GM12874 (cell line): Measurements from ENCODE around the gene KCNK1.

ENCODE experiments used
- CTCF ChIP-seq: IDR thresholded peaks from 2 replicates; pipeline ENCODE4 v1.5.1; 2011; ENCODE audit warnings: low read depth, mild to moderate bottlenecking, control low read depth, low read length, moderate library complexity; ENCODE audit not compliant: insufficient read depth

KCNK1 gene

DNA sequence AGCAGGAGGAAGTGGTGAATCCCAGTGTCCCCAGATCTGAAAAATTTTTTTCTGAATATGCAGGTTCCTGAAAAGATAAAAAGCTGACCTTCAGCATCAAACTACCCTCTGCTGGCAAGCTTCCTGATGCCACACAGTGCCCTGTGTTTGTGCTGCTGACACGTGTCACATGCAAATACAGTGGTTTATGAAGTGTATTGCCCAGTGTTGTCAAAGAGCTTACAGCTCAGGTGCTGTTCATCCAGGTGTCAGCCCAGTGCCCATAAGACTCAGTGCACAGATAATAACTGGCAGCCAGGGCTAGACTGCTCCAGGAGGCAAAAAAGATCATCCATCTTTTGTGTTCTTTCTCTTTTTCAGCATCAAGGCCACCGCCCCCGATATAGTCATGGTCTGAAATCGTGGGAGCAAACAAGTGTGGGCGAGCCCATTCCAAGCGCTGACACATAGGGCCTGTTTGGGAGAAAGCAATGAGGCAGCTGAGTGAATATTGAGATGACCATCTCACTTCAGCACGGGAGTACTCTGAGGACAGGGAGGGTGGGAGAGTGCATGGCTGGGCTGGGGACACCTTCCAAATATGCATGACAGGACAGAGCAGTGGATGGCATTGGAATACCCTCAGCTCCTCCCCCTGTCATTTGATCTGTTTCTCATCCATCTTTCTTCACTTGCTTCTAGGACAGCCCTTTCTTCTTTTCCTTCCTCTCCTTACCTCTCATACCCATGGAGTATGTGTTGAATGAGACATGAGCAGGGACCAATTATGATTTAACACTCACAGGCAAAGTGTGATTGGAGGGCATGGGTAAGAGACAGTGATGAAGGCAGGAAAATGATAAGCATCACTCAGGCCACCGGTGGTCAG, 6.4 kb upstream of the KCNK1 start:
- no peak for TF ChIP-seq CTCF

- TF ChIP-seq CTCF = no peak
These were observed 4.9 kb upstream of the KCNK1 start for GRCh38 chr1:233608988-233609387.

- no peak for TF ChIP-seq CTCF
These were observed 4.0 kb upstream of the KCNK1 start for GRCh38 chr1:233609926-233610325.

DNA sequence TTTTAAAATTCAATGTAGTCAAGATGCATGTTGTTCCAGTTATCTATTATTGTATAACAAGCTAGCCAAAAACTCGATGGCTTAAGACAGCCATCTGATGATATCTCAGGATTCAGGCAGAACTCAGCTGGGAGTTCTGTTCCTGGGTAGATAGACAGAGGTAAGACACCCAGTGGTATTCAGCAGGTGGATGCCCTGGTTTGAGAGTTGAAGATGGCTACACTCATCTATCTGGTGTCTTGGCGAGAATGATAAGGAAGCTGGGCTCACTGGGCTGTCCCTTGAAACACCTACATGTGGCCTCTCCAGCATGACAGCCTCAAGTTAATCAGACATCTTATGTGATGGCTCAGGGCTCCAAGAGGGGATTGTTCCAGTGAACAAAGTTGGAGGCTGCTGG, 3.3 kb upstream of the KCNK1 start:
- TF ChIP-seq CTCF = no peak

GRCh38 chr1:233614173-233614742, 352 bp downstream of the KCNK1 start:
- no peak for TF ChIP-seq CTCF

- no peak for TF ChIP-seq CTCF
These were observed 1.0 kb downstream of the KCNK1 start for GRCh38 chr1:233614743-233615521.

GRCh38 chr1:233615571-233615970, 1.7 kb downstream of the KCNK1 start:
- TF ChIP-seq CTCF = no peak
